ENCODE results near the gene SERPINB10.

SERPINB10 gene

DNA sequence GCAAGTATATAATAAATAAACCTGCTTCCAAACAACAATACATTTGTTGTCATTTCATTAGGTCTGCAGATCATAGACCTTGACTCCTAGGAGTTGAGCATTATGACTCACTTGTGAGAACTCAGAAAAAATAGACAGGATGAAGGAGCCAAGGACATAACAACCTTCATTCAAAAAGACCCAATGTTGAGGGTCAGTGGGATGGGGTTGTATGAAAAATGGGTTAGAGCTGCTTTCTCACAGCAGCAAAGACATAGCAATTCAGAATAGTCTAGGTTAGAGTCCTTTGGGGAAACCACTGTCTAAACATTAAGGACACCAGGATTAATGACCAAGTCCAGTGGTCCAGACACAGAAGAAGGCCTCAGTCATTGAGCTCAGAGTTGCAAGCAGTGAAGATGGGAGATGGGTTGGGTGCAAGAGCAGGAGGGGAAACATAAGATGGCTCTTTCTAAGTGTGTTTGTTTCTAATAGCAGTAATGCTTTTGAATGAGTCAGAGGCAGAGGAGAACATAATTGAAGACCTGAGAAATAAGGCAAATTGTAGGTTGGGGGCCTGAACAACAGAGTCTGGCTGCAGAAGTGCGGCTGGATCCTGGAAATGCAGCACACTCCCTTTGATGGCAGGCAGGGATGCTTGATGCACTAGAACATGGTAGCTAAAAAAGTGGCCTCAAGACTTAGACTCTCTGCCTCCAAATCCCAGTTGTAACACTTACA is 3.7 kb upstream of the SERPINB10 start:
- Histone ChIP-seq H3K4me1 (ENCODE audit: control extremely low read depth in 1 of 4, control insufficient read depth in 4 of 4, insufficient read depth in 4 of 4, low read length in 3 of 4) (no peaks in the 10 kb centered on the region), H3K4me3 (ENCODE audit: control insufficient read depth in 1 of 7, extremely low read depth in 1 of 7, insufficient read depth in 4 of 7, low read depth in 2 of 7, low read length in 6 of 7) (no peak overlapping the region), H3K27me3 (replicated peaks in 2 of 5; ENCODE audit: control insufficient read depth in 4 of 5, insufficient read depth in 5 of 5, low read length in 4 of 5) (no peaks in the 10 kb centered on the region), H3K27ac (ENCODE audit: insufficient read depth in 1 of 2, low read depth in 1 of 2, low read length in 2 of 2, poor library complexity in 1 of 2, severe bottlenecking in 2 of 2) (no peak overlapping the region), H3K9me3 (ENCODE audit: control extremely low read depth in 1 of 5, control insufficient read depth in 4 of 5, insufficient read depth in 2 of 5, low read depth in 1 of 5, low read length in 4 of 5) (no peaks in the 10 kb centered on the region), H3K36me3 (ENCODE audit: control insufficient read depth in 4 of 4, insufficient read depth in 4 of 4, low read length in 3 of 4) (no peaks in the 10 kb centered on the region)
- POLR2A ChIA-PET, result interaction anchor here (0.5 kb wide), 1 partner anchor 65 kb away, joined by 4 read pairs; no protein-coding TSS in a partner anchor
- no peak for DNase-seq
- CTCF ChIA-PET, result interaction anchor here (1.7 to 1.8 kb wide), 2 partner anchors 23 to 33 kb away, joined by 4 read pairs; no protein-coding TSS in a partner anchor
- 100% methylated on average over 1 of the region's 1 CpG for WGBS (ENCODE audit: insufficient coverage)

DNA sequence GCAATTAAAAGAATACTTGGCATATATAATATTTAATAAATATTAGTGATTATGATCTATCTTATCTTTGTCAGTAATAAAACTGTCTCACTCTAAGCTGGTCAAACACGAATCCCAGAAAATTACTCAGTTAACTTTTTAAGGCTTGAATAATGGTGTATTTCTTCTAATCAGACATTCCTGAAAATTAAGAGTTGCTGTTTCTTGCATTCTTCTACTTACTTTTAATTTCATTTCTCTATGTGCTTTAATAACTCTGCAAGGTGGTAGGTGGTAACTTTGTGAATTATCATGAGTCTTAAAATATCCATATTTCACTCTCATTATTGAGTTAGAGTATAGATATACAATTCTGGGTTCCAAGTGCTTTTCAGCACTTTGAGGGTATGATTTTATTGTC is 3.1 kb upstream of the SERPINB10 start:
- POLR2A ChIA-PET, result no interaction called here

DNA sequence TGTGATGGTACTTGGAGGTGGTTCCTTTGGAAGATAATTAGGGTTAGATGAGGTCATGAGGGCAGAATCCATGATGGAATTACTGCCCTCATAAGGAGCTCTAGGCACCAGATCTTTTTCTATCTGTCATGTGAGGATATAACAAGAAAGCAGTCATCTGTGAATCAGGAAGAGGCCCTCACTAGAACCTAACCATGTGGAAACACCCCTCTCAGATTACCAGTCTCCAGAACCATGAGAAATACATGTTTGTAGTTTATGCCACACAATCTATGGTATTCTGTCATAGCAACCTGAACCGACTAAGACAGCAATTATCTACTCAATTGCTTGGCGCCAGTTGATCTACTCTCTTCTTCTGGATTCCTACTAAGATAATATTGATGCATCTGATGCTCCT is 2.4 kb upstream of the SERPINB10 start:
- DNase-seq, result no peak
- POLR2A ChIA-PET, result no interaction called here
- H3K4me1 ChIP-seq (ENCODE audit: control extremely low read depth in 1 of 4, control insufficient read depth in 4 of 4, insufficient read depth in 4 of 4, low read length in 3 of 4), result no peaks in the 10 kb centered on the region
- no peak overlapping the region for H3K27ac ChIP-seq (ENCODE audit: insufficient read depth in 1 of 2, low read depth in 1 of 2, low read length in 2 of 2, poor library complexity in 1 of 2, severe bottlenecking in 2 of 2)
- 95% methylated on average over 2 of the region's 2 CpGs for WGBS (ENCODE audit: insufficient coverage)
- H3K4me3 ChIP-seq (ENCODE audit: control insufficient read depth in 1 of 7, extremely low read depth in 1 of 7, insufficient read depth in 4 of 7, low read depth in 2 of 7, low read length in 6 of 7), result no peak overlapping the region
- H3K36me3 ChIP-seq (ENCODE audit: control insufficient read depth in 4 of 4, insufficient read depth in 4 of 4, low read length in 3 of 4), result no peaks in the 10 kb centered on the region
- CTCF ChIA-PET, result no interaction called here
- no peaks in the 10 kb centered on the region for H3K9me3 ChIP-seq (ENCODE audit: control extremely low read depth in 1 of 5, control insufficient read depth in 4 of 5, insufficient read depth in 2 of 5, low read depth in 1 of 5, low read length in 4 of 5)
- H3K27me3 ChIP-seq (replicated peaks in 2 of 5; ENCODE audit: control insufficient read depth in 4 of 5, insufficient read depth in 5 of 5, low read length in 4 of 5), result no peaks in the 10 kb centered on the region

More for the DNA sequence above, 3.1 kb upstream of the SERPINB10 start:
- Histone ChIP-seq H3K4me3 (ENCODE audit: control insufficient read depth in 1 of 7, extremely low read depth in 1 of 7, insufficient read depth in 4 of 7, low read depth in 2 of 7, low read length in 6 of 7) (no peak overlapping the region), H3K27me3 (replicated peaks in 2 of 5; ENCODE audit: control insufficient read depth in 4 of 5, insufficient read depth in 5 of 5, low read length in 4 of 5) (no peaks in the 10 kb centered on the region), H3K4me1 (ENCODE audit: control extremely low read depth in 1 of 4, control insufficient read depth in 4 of 4, insufficient read depth in 4 of 4, low read length in 3 of 4) (no peaks in the 10 kb centered on the region), H3K27ac (ENCODE audit: insufficient read depth in 1 of 2, low read depth in 1 of 2, low read length in 2 of 2, poor library complexity in 1 of 2, severe bottlenecking in 2 of 2) (no peak overlapping the region), H3K9me3 (ENCODE audit: control extremely low read depth in 1 of 5, control insufficient read depth in 4 of 5, insufficient read depth in 2 of 5, low read depth in 1 of 5, low read length in 4 of 5) (no peaks in the 10 kb centered on the region), H3K36me3 (ENCODE audit: control insufficient read depth in 4 of 4, insufficient read depth in 4 of 4, low read length in 3 of 4) (no peaks in the 10 kb centered on the region)
- WGBS (ENCODE audit: insufficient coverage), result no CpG with 5 or more reads among the region's 1 CpG
- no peak for DNase-seq
- CTCF ChIA-PET, result interaction anchor here (1.7 to 1.8 kb wide), 2 partner anchors 24 to 32 kb away, joined by 4 read pairs; no protein-coding TSS in a partner anchor

DNA sequence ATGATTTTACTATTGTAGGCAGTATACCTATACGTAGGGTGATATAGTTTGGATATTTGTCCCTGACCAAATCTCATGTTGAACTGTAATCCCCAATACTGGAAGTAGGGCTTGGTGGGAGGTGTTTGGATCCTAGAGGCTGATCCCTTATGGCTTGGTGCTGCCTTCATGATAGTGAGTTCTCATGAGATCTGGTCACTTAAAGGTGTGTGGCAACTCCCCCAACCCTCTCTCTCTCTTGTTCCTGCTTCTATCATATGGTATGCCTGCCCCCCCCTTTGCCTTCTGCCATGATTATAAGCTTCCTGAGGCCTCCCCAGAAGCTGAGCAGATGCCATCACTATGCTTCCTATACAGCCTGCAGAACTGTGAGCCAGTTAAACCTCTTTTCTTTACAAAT is 1.7 kb upstream of the SERPINB10 start:
- H3K27ac ChIP-seq (ENCODE audit: insufficient read depth in 1 of 2, low read depth in 1 of 2, low read length in 2 of 2, poor library complexity in 1 of 2, severe bottlenecking in 2 of 2), result no peak overlapping the region
- ChIA-PET POLR2A (no interaction called here), CTCF (no interaction called here)
- WGBS (ENCODE audit: insufficient coverage), result 100% methylated on average over 1 of the region's 1 CpG
- no peak for DNase-seq
- no peaks in the 10 kb centered on the region for H3K36me3 ChIP-seq (ENCODE audit: control insufficient read depth in 4 of 4, insufficient read depth in 4 of 4, low read length in 3 of 4)
- no peak overlapping the region for H3K4me3 ChIP-seq (ENCODE audit: control insufficient read depth in 1 of 7, extremely low read depth in 1 of 7, insufficient read depth in 4 of 7, low read depth in 2 of 7, low read length in 6 of 7)
- no peaks in the 10 kb centered on the region for H3K4me1 ChIP-seq (ENCODE audit: control extremely low read depth in 1 of 4, control insufficient read depth in 4 of 4, insufficient read depth in 4 of 4, low read length in 3 of 4)
- H3K27me3 ChIP-seq (replicated peaks in 2 of 5; ENCODE audit: control insufficient read depth in 4 of 5, insufficient read depth in 5 of 5, low read length in 4 of 5), result no peaks in the 10 kb centered on the region
- no peaks in the 10 kb centered on the region for H3K9me3 ChIP-seq (ENCODE audit: control extremely low read depth in 1 of 5, control insufficient read depth in 4 of 5, insufficient read depth in 2 of 5, low read depth in 1 of 5, low read length in 4 of 5)

DNA sequence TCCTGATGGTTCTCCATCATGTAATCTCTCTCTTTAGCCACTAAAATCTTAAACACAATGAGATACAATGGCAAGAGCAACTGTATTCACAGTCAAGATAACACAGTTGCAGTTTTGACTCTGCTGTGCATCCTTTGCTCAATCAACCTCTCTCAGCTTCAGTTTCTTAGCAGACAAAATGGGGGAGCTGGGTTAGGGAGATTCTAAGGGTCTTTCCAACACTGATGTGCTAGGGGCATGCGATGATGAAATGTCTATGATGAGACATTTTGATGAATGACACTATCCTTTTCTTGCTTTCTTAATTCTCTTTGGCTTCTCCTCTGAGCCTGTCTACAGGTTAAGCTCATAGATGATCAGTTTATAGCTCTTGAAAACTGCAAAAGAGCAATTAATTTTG is 1.1 kb downstream of the SERPINB10 start:
- WGBS (ENCODE audit: insufficient coverage), result 100% methylated on average over 1 of the region's 1 CpG
- CTCF ChIA-PET, result interaction anchor here (1.1 to 1.2 kb wide), 2 partner anchors 9 to 19 kb away, joined by 3 read pairs; no protein-coding TSS in a partner anchor
- Histone ChIP-seq H3K27me3 (replicated peaks in 2 of 5; ENCODE audit: control insufficient read depth in 4 of 5, insufficient read depth in 5 of 5, low read length in 4 of 5) (no peaks in the 10 kb centered on the region), H3K4me1 (ENCODE audit: control extremely low read depth in 1 of 4, control insufficient read depth in 4 of 4, insufficient read depth in 4 of 4, low read length in 3 of 4) (no peaks in the 10 kb centered on the region), H3K4me3 (ENCODE audit: control insufficient read depth in 1 of 7, extremely low read depth in 1 of 7, insufficient read depth in 4 of 7, low read depth in 2 of 7, low read length in 6 of 7) (no peak overlapping the region), H3K9me3 (ENCODE audit: control extremely low read depth in 1 of 5, control insufficient read depth in 4 of 5, insufficient read depth in 2 of 5, low read depth in 1 of 5, low read length in 4 of 5) (no peaks in the 10 kb centered on the region), H3K27ac (ENCODE audit: insufficient read depth in 1 of 2, low read depth in 1 of 2, low read length in 2 of 2, poor library complexity in 1 of 2, severe bottlenecking in 2 of 2) (no peak overlapping the region), H3K36me3 (ENCODE audit: control insufficient read depth in 4 of 4, insufficient read depth in 4 of 4, low read length in 3 of 4) (no peaks in the 10 kb centered on the region)
- no peak for DNase-seq
- POLR2A ChIA-PET, result no interaction called here

DNA sequence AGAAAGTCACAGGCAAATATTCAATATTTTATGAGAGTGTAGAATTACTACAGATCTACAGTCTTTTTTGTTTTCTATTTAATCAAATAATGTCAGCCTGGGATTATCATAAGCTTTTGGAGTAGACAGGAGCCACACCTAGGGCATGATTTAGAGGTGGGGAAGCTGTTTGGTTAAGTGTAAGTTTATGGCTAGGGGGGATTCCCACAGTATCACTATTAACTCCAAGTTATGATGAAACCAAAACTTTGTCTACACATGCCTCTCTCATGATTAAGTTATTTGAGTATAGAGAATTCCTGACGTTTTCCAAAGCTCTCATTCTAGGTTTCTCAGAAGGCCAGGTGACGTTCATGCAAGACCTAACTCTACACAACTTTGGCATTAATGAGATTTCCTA is 2.1 kb downstream of the SERPINB10 start:
- Histone ChIP-seq H3K36me3 (ENCODE audit: control insufficient read depth in 4 of 4, insufficient read depth in 4 of 4, low read length in 3 of 4) (no peaks in the 10 kb centered on the region), H3K27me3 (replicated peaks in 2 of 5; ENCODE audit: control insufficient read depth in 4 of 5, insufficient read depth in 5 of 5, low read length in 4 of 5) (no peaks in the 10 kb centered on the region), H3K9me3 (ENCODE audit: control extremely low read depth in 1 of 5, control insufficient read depth in 4 of 5, insufficient read depth in 2 of 5, low read depth in 1 of 5, low read length in 4 of 5) (no peaks in the 10 kb centered on the region), H3K27ac (ENCODE audit: insufficient read depth in 1 of 2, low read depth in 1 of 2, low read length in 2 of 2, poor library complexity in 1 of 2, severe bottlenecking in 2 of 2) (no peak overlapping the region), H3K4me1 (ENCODE audit: control extremely low read depth in 1 of 4, control insufficient read depth in 4 of 4, insufficient read depth in 4 of 4, low read length in 3 of 4) (no peaks in the 10 kb centered on the region), H3K4me3 (ENCODE audit: control insufficient read depth in 1 of 7, extremely low read depth in 1 of 7, insufficient read depth in 4 of 7, low read depth in 2 of 7, low read length in 6 of 7) (no peak overlapping the region)
- no CpG with 5 or more reads among the region's 2 CpGs for WGBS (ENCODE audit: insufficient coverage)
- ChIA-PET CTCF (interaction anchor here (1.2 kb wide), 1 partner anchor 20 kb away, joined by 3 read pairs; no protein-coding TSS in a partner anchor), POLR2A (no interaction called here)
- DNase-seq, result no peak

DNA sequence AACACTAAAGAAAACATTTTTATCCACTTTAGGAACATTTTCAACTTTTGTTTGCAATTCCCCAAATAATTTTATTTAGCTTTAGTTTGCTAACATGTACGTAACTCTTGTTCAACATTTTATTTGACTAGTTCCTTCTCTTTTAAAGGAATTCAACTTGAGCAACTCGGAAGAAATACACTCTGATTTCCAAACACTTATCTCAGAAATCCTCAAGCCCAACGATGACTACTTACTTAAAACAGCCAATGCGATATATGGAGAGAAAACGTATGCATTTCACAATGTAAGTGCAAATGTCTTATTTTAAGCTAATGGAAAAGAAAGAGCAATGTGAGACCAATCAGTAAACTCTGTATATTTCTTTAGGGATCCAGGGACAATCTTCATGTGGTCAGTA is 10.1 kb downstream of the SERPINB10 start:
- Histone ChIP-seq H3K27me3 (replicated peaks in 2 of 5; ENCODE audit: control insufficient read depth in 4 of 5, insufficient read depth in 5 of 5, low read length in 4 of 5) (no peaks in the 10 kb centered on the region), H3K4me3 (ENCODE audit: control insufficient read depth in 1 of 7, extremely low read depth in 1 of 7, insufficient read depth in 4 of 7, low read depth in 2 of 7, low read length in 6 of 7) (no peak overlapping the region), H3K36me3 (ENCODE audit: control insufficient read depth in 4 of 4, insufficient read depth in 4 of 4, low read length in 3 of 4) (no peaks in the 10 kb centered on the region), H3K4me1 (ENCODE audit: control extremely low read depth in 1 of 4, control insufficient read depth in 4 of 4, insufficient read depth in 4 of 4, low read length in 3 of 4) (no peaks in the 10 kb centered on the region), H3K9me3 (ENCODE audit: control extremely low read depth in 1 of 5, control insufficient read depth in 4 of 5, insufficient read depth in 2 of 5, low read depth in 1 of 5, low read length in 4 of 5) (no peaks in the 10 kb centered on the region), H3K27ac (ENCODE audit: insufficient read depth in 1 of 2, low read depth in 1 of 2, low read length in 2 of 2, poor library complexity in 1 of 2, severe bottlenecking in 2 of 2) (no peak overlapping the region)
- POLR2A ChIA-PET, result no interaction called here
- CTCF ChIA-PET, result interaction anchor here (0.8 kb wide), 1 partner anchor 9 kb away, joined by 3 read pairs; no protein-coding TSS in a partner anchor
- 100% methylated on average over 2 of the region's 5 CpGs for whole genome bisulfite sequencing (ENCODE audit: insufficient coverage)
- DNase-seq, result no peak
